ENCODE data around the gene PARD3.
A peak's percentile ranks its signal among the peaks of the same experiment; 100 is the strongest.
"Not testable (repeated sequence)": the region's sequence is repeated elsewhere in the genome, so short reads cannot be mapped to it uniquely, and the experiment has no call there.

Gene PARD3

GRCh38 chr10:34711500-34711899, 103.6 kb downstream of the PARD3 start:
- peak in 1 of 2 experiments; percentile 1 for DNase-seq (ENCODE audit: low spot score in 2 of 2)
- Histone ChIP-seq H3K36me3 (replicated peaks) (no peaks in the 10 kb centered on the region), H3K27me3 (ENCODE audit: low read depth) (no peaks in the 10 kb centered on the region), H3K4me3 (no peak overlapping the region), H3K4me1 (0 out of 2 replicates have a peak, but pooled peaks cover 2% of the 10 kb centered on the region), H3K9me3 (no peaks in the 10 kb centered on the region)
- in situ Hi-C loops (cut with MboI; ENCODE audit: low sequenced_read_pairs) = no loop called here

DNA sequence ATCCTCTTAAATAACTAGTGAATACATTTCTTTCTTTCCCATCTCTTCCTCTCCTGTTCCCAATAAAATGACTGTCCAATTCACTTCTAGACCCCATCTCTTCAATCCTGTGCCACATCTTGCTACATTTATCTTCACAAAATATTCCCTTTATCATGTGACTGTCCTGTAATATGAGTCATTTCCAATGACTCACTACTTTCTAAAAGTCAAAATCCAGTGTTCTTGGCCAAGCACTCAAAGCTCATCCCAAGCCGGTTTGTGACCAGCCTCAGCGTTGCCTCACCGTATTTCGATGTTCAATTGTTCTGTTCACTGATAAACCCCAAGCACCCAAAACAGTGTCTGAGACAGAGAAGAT, 104.7 kb downstream of the PARD3 start:
- no peak overlapping the region for H3K4me3 ChIP-seq
- no peak for DNase-seq (ENCODE audit: low spot score in 2 of 2)
- no peaks in the 10 kb centered on the region for H3K9me3 ChIP-seq
- in situ Hi-C loops (cut with MboI; ENCODE audit: low sequenced_read_pairs) = no loop called here
- H3K27me3 ChIP-seq (ENCODE audit: low read depth) = no peaks in the 10 kb centered on the region
- 0 out of 2 replicates have a peak, but pooled peaks cover 2% of the 10 kb centered on the region for H3K4me1 ChIP-seq
- no peaks in the 10 kb centered on the region for H3K36me3 ChIP-seq (replicated peaks)

DNA sequence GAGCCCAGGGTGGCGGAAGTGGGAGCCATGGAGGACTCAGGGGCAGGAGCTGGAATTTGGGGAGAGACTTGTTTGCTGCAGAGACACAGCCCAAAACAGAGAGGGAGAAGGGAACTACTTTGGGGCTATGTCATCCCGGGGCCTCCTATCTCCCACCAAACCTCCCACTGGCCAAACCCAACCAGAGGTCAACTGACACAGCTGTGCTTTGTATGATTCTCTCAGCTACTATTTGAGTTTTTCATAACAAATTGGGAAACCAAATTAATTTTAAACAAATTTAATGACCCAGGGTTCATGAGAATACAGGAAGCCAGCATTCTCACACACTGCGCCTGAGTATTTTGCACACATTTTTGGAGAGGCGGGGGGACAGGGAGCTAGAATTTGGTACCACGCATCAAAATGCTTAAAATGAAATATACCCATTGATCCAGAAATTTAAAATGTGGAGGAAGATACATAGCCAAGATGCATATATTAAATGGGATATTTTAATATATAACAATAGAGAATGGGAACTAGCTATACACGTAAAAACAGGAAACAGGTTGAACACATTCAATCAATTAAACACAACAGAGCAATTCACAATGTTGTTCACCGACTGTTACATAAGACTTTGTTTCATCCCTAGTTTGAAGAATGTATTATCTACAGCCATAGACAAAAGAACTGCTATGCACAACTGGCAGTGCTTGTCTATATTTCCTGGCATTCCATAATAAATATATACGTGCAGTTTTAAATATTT, 105.3 kb downstream of the PARD3 start:
- peaks cover 5% of the 10 kb centered on the region for H3K4me1 ChIP-seq
- H3K4me3 ChIP-seq = no peak overlapping the region
- in situ Hi-C loops (cut with MboI; ENCODE audit: low sequenced_read_pairs) = no loop called here
- H3K27me3 ChIP-seq (ENCODE audit: low read depth) = no peaks in the 10 kb centered on the region
- no peaks in the 10 kb centered on the region for H3K9me3 ChIP-seq
- H3K36me3 ChIP-seq (replicated peaks) = no peaks in the 10 kb centered on the region
- DNase-seq (ENCODE audit: low spot score in 2 of 2) = no peak

- Histone ChIP-seq H3K4me3 (no peak overlapping the region), H3K36me3 (replicated peaks) (no peaks in the 10 kb centered on the region), H3K4me1 (peaks cover 16% of the 10 kb centered on the region), H3K27me3 (ENCODE audit: low read depth) (no peaks in the 10 kb centered on the region), H3K9me3 (no peaks in the 10 kb centered on the region)
- no peak for DNase-seq (ENCODE audit: low spot score in 2 of 2)
- in situ Hi-C loops (cut with MboI; ENCODE audit: low sequenced_read_pairs) = no loop called here
Observed at GRCh38 chr10:34707656-34708055, 107.4 kb downstream of the PARD3 start.

DNA sequence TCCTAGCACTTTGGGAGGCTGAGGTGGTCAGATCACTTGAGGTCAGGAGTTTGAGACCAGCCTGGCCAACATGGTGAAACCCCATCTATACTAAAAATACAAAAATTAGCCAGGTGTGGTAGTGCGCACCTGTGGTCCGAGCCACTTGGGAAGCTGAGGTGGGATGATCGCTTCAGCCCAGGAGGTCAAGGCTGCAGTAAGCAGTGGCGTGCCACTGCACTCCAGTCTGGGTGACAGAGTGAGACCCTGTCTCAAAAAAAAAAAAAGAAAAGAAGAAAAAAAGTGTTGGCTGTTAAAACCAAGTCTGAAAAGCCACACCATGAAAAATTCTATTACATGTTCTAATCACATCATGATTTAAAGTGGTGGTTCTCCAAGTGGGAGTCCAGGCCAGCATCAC, 108.1 kb downstream of the PARD3 start:
- in situ Hi-C loops (cut with MboI; ENCODE audit: low sequenced_read_pairs); H3K27me3 ChIP-seq (ENCODE audit: low read depth); H3K4me3 ChIP-seq; H3K36me3 ChIP-seq (replicated peaks); H3K9me3 ChIP-seq; DNase-seq (ENCODE audit: low spot score in 2 of 2): not testable (repeated sequence)
- H3K4me1 ChIP-seq = peaks cover 20% of the 10 kb centered on the region

GRCh38 chr10:34706147-34706546, 108.9 kb downstream of the PARD3 start:
- DNase-seq (ENCODE audit: low spot score in 2 of 2) = no peak
- in situ Hi-C loops (cut with MboI; ENCODE audit: low sequenced_read_pairs) = no loop called here

GRCh38 chr10:34705563-34705962, 109.5 kb downstream of the PARD3 start:
- Histone ChIP-seq H3K4me3 (no peak overlapping the region), H3K27me3 (ENCODE audit: low read depth) (no peaks in the 10 kb centered on the region), H3K9me3 (no peaks in the 10 kb centered on the region), H3K4me1 (peaks cover 20% of the 10 kb centered on the region), H3K36me3 (replicated peaks) (no peaks in the 10 kb centered on the region)
- no peak for DNase-seq (ENCODE audit: low spot score in 2 of 2)
- in situ Hi-C loops (cut with MboI; ENCODE audit: low sequenced_read_pairs) = no loop called here

More at GRCh38 chr10:34706147-34706546, 108.9 kb downstream of the PARD3 start:
- H3K4me3 ChIP-seq = no peak overlapping the region
- H3K36me3 ChIP-seq (replicated peaks) = no peaks in the 10 kb centered on the region
- H3K9me3 ChIP-seq = no peaks in the 10 kb centered on the region
- H3K27me3 ChIP-seq (ENCODE audit: low read depth) = no peaks in the 10 kb centered on the region
- peaks cover 20% of the 10 kb centered on the region for H3K4me1 ChIP-seq

DNA sequence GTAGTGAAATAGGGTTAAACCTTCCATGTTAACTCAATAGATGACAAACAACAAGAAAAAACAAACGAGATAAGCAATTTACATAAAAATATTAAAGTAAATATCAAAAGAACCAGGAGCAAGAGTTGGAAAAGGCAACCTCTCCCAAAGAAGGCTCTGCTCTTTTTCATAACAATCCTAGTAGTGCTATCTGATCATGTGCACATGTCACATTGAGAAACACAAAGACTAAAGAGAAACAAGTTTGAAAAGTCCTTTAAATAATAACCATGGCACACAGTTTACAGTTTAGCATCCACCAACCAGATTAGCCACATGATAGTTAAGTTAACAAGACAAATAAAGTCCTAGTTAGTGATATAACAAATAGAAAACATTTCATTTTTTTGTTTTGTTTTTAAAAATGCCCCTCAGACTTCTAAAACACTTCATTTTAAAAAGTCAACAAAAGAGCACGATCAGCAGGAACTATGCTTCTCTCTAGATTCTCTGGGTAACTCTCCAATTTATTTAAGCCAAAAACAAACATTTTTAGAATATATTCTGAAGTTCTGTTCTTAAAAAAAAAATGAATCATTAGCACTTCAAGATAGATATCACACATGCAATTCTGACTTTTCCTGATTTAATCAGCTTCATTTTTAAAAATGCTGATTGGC, 110.4 kb downstream of the PARD3 start:
- no peak overlapping the region for H3K4me3 ChIP-seq
- H3K9me3 ChIP-seq = no peaks in the 10 kb centered on the region
- no peaks in the 10 kb centered on the region for H3K27me3 ChIP-seq (ENCODE audit: low read depth)
- peak in 1 of 2 experiments; percentile 21 for DNase-seq (ENCODE audit: low spot score in 2 of 2)
- in situ Hi-C loops (cut with MboI; ENCODE audit: low sequenced_read_pairs) = no loop called here
- H3K36me3 ChIP-seq (replicated peaks) = no peaks in the 10 kb centered on the region
- peaks cover 20% of the 10 kb centered on the region for H3K4me1 ChIP-seq

DNA sequence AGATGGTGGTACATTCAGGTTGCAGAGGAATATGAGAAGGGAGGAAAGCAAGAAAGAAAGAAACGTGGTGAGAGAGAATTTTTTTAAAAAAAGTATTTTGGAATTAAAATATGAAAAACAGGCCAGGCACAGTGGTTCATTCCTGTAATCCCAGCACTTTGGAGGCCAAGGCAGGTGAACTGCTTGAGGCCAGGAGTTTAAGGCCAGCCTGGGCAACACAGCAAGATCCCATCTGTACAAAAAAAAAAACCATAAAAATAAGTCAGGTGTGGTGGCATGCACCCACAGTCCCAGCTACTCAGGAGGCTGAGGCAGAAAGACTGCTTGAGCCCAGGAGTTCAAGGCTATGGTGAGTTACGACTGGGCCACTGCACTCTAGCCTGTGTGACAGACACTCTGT, 112.1 kb downstream of the PARD3 start:
- Histone ChIP-seq H3K4me1 (peaks cover 20% of the 10 kb centered on the region), H3K36me3 (replicated peaks) (no peaks in the 10 kb centered on the region), H3K4me3 (no peak overlapping the region), H3K27me3 (ENCODE audit: low read depth) (no peaks in the 10 kb centered on the region), H3K9me3 (no peaks in the 10 kb centered on the region)
- in situ Hi-C loops (cut with MboI; ENCODE audit: low sequenced_read_pairs) = no loop called here
- no peak for DNase-seq (ENCODE audit: low spot score in 2 of 2)

GRCh38 chr10:34702093-34702937, 112.8 kb downstream of the PARD3 start:
- H3K27me3 ChIP-seq (ENCODE audit: low read depth) = no peaks in the 10 kb centered on the region
- in situ Hi-C loops (cut with MboI; ENCODE audit: low sequenced_read_pairs) = no loop called here
- peaks cover 20% of the 10 kb centered on the region for H3K4me1 ChIP-seq
- no peaks in the 10 kb centered on the region for H3K36me3 ChIP-seq (replicated peaks)
- H3K9me3 ChIP-seq = no peaks in the 10 kb centered on the region
- no peak overlapping the region for H3K4me3 ChIP-seq
- no peak for DNase-seq (ENCODE audit: low spot score in 2 of 2)

DNA sequence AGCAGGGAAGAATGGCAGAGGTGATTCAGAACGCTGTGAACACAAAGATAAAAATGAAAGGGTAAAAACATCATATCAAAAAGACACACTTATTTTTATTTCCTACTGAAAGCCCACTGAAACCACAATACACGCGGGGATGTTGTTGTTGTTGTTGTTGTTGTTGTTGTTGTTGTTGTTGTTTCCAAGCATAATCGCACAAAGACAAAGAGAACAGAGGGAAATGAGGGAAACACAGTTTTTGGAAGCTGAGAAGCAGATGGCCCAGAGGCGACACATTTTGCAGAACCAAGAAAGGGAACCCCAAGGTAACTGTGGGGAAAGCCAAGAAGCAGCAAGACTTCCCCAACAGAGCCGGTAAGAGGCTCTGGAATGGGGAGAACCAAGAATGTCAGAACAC, 113.9 kb downstream of the PARD3 start:
- Histone ChIP-seq H3K9me3 (no peaks in the 10 kb centered on the region), H3K36me3 (replicated peaks) (no peaks in the 10 kb centered on the region), H3K4me3 (no peak overlapping the region), H3K27me3 (ENCODE audit: low read depth) (no peaks in the 10 kb centered on the region), H3K4me1 (peaks cover 20% of the 10 kb centered on the region)
- in situ Hi-C loops (cut with MboI; ENCODE audit: low sequenced_read_pairs) = no loop called here
- no peak for DNase-seq (ENCODE audit: low spot score in 2 of 2)

GRCh38 chr10:34700752-34701151, 114.3 kb downstream of the PARD3 start:
- H3K4me3 ChIP-seq; H3K9me3 ChIP-seq; DNase-seq (ENCODE audit: low spot score in 2 of 2); in situ Hi-C loops (cut with MboI; ENCODE audit: low sequenced_read_pairs); H3K36me3 ChIP-seq (replicated peaks); H3K27me3 ChIP-seq (ENCODE audit: low read depth): not testable (repeated sequence)
- peaks cover 20% of the 10 kb centered on the region for H3K4me1 ChIP-seq

DNA sequence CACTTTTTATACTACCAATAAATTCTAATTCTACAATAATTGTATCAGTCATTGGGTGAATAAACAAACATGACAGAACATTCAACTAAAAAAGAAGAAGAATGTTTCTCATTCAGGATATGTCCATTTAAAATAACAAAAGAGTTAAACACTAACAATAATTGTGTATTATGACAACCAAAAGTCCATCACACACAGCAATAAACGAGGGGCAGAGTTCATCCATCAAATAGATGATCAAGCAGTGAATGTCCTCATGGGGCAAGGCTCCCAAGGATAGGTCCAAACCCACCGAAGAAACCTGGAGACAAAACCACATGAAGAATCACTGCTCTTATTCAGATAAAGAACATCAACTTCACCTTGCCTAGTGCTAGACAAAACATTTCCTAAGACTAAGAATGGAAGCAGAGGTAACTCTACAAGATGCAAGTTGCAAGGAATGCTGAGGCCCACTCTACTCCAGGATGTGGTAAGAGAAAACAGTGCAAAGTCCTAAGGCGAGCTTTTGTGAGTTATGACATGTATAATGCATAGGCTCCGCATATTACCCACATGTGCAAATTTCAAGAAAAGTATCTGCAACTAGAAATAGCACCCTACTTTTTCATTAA, 115.1 kb downstream of the PARD3 start:
- Histone ChIP-seq H3K4me1 (peaks cover 19% of the 10 kb centered on the region), H3K9me3 (no peaks in the 10 kb centered on the region), H3K27me3 (ENCODE audit: low read depth) (no peaks in the 10 kb centered on the region), H3K4me3 (no peak overlapping the region), H3K36me3 (replicated peaks) (no peaks in the 10 kb centered on the region; the same call in 1 of the 2 replicates)
- in situ Hi-C loops (cut with MboI; ENCODE audit: low sequenced_read_pairs) = no loop called here
- DNase-seq (ENCODE audit: low spot score in 2 of 2) = no peak
